GM12878 (cell line): ENCODE data around the gene SPEG. TPM values are rescaled to one million over a fixed set of nuclear protein-coding genes. Genes with fewer than 3 reads are reported as not detected.

Experiments
- ATAC-seq: fragments of 200-7000 bp; cut with Tn5 transposase; 3 replicates; pipeline ENCODE4 v1.9.1; 2020; ENCODE audit warnings: mild to moderate bottlenecking, moderate library complexity
- BruUV-seq: library from RNA; stranded (reverse); fragments of 400-500 nt; replicated peaks from 2 replicates; lab custom pipeline; 2021; lab: Mats Ljungman, UMichigan
- CTCF ChIA-PET: fragments of 300-600 bp; sonication (Branson Sonifier 250); formaldehyde crosslinking; extraction: SDS; loops from one replicate; lab custom pipeline; 2021; ENCODE audit warnings: inconsistent platforms; lab: Yijun Ruan, JAX
- POLR2A ChIA-PET: fragments of 350-600 bp; formaldehyde crosslinking; extraction: SDS; loops from one replicate; lab custom pipeline; 2021; ENCODE audit warnings: inconsistent platforms; lab: Charles Lee
- RAD21 ChIA-PET: fragments of 300-600 bp; sonication (Branson Sonifier 250); formaldehyde crosslinking; loops from one replicate; lab custom pipeline; 2023; ENCODE audit warnings: antibody characterized with exemption; ENCODE audit not compliant: unreplicated experiment; lab: Charles Lee
- SMC1A ChIA-PET: fragments of 300-600 bp; sonication (Branson Sonifier 250); formaldehyde crosslinking; loops from one replicate; lab custom pipeline; 2023; ENCODE audit not compliant: unreplicated experiment, uncharacterized antibody; lab: Charles Lee
- DNase-seq: peaks from one replicate; pipeline ENCODE4 v3.0.0-alpha.2; 2011; ENCODE audit warnings: low read depth, low spot score
- FAIRE-seq: peaks from 3 replicates; lab custom pipeline; 2011; peaks lifted over from hg19 to GRCh38; lab: Jason Lieb, UNC
- H2AFZ ChIP-seq: 2 replicates; pipeline ENCODE4 v1.6.0; 2011; ENCODE audit warnings: low read depth, low read length, control low read depth; ENCODE audit not compliant: control insufficient read depth
- H3K27ac ChIP-seq: 2 replicates; pipeline ENCODE4 v1.5.1; 2011; ENCODE audit warnings: control low read depth; ENCODE audit not compliant: control insufficient read depth, insufficient read depth
- H3K27me3 ChIP-seq, 2 experiments: replicated peaks in 1 of 2; 2 replicates each; pipeline versions ENCODE4 v1.6.0 to v1.6.1; 2011; ENCODE audit warnings: low read length in 1 of 2; ENCODE audit not compliant: control insufficient read depth in 2 of 2, insufficient read depth in 2 of 2
- H3K36me3 ChIP-seq, 2 experiments: 2 replicates each; pipeline ENCODE4 v1.5.1; 2011; ENCODE audit warnings: low read length in 1 of 2; ENCODE audit not compliant: control insufficient read depth in 2 of 2, insufficient read depth in 2 of 2
- H3K4me1 ChIP-seq: 2 replicates; pipeline ENCODE4 v1.6.1; 2011; ENCODE audit warnings: mild to moderate bottlenecking, low read length, moderate library complexity, mixed read lengths; ENCODE audit not compliant: control insufficient read depth, insufficient read depth
- H3K4me2 ChIP-seq: 2 replicates; pipeline ENCODE4 v1.6.0; 2011; ENCODE audit warnings: control low read depth; ENCODE audit not compliant: control insufficient read depth, insufficient read depth
- H3K4me3 ChIP-seq: fragments of 200-600 bp; sonication (generic); 2 replicates; pipeline ENCODE4 v1.5.1; 2016
- H3K79me2 ChIP-seq: 2 replicates; pipeline ENCODE4 v1.6.0; 2011; ENCODE audit warnings: low read length; ENCODE audit not compliant: control insufficient read depth, insufficient read depth
- H3K9ac ChIP-seq: 2 replicates; pipeline ENCODE4 v1.8.0; 2011; ENCODE audit warnings: low read length, control low read depth, mixed read lengths; ENCODE audit not compliant: control insufficient read depth, insufficient read depth
- H3K9me3 ChIP-seq: replicated peaks from 3 replicates; pipeline ENCODE4 v1.5.1; 2011; ENCODE audit warnings: mild to moderate bottlenecking, low read length; ENCODE audit not compliant: control insufficient read depth, insufficient read depth
- H4K20me1 ChIP-seq: 2 replicates; pipeline ENCODE4 v1.6.0; 2011; ENCODE audit not compliant: control insufficient read depth, insufficient read depth
- CBX3 ChIP-seq: fragments of 200-600 bp; sonication (generic); IDR thresholded peaks from 2 replicates; pipeline ENCODE4 v1.6.1; 2016; ENCODE audit warnings: low read depth, borderline replicate concordance
- GABPA ChIP-seq: IDR thresholded peaks from 2 replicates; pipeline ENCODE4 v1.6.1; 2014; ENCODE audit warnings: antibody characterized with exemption, low read depth, mild to moderate bottlenecking, inconsistent platforms
- MEF2B ChIP-seq: fragments of 450-650 bp; IDR thresholded peaks from 2 replicates; pipeline ENCODE4 v1.6.1; 2018; ENCODE audit warnings: mild to moderate bottlenecking, moderate library complexity; ENCODE audit not compliant: partially characterized antibody, poor library complexity, severe bottlenecking
- MXI1 ChIP-seq: fragments of 150-350 bp; IDR thresholded peaks from 2 replicates; pipeline ENCODE4 v1.6.1; 2011; ENCODE audit warnings: low read depth, mild to moderate bottlenecking, inconsistent platforms, low read length, improper control_type of control experiment
- SIN3A ChIP-seq: IDR thresholded peaks from 2 replicates; pipeline ENCODE4 v1.6.1; 2012; ENCODE audit warnings: low read depth, low read length, improper control_type of control experiment
- SMAD5 ChIP-seq: IDR thresholded peaks from 2 replicates; pipeline ENCODE4 v1.6.1; 2016; ENCODE audit warnings: antibody characterized with exemption, low read depth
- YY1 ChIP-seq: IDR thresholded peaks from 2 replicates; pipeline ENCODE4 v1.6.1; 2011; ENCODE audit warnings: low read depth, mild to moderate bottlenecking, low read length
- ZNF24 ChIP-seq: fragments of 450-650 bp; IDR thresholded peaks from 2 replicates; pipeline ENCODE4 v1.6.1; 2017; ENCODE audit warnings: antibody characterized with exemption, mild to moderate bottlenecking
- WGBS: methylation state at CpG from one replicate; pipeline ENCODE4 v1.1.6; 2016; ENCODE audit warnings: low lambda C conversion rate; ENCODE audit not compliant: insufficient replicate concordance, insufficient coverage; ENCODE audit errors: missing lambda C conversion rate; 5-methylcytosine and 5-hydroxymethylcytosine counted together
- in situ Hi-C: fragments of 300-500 bp; cut with MboI; formaldehyde crosslinking; loops from 9 replicates; pipeline ENCODE4 v1.14.3; 2018; ENCODE audit warnings: mixed read lengths
- intact Hi-C: fragments of 100-400 bp; cut with micrococcal nuclease; formaldehyde crosslinking; loops from one replicate; pipeline ENCODE4 v1.14.2; 2022; ENCODE audit not compliant: unreplicated experiment
- polyA plus RNA-seq, 11 experiments: library from polyadenylated mRNA; depleted of rRNA in 4 of 11; unstranded in 6 of 11; stranded (reverse) in 5 of 11; fragments of >200 nt; fragmentation: Nextera tagmentation in 4 of 11; fragmentation: Illumina TruSeq in 1 of 11; extraction: Ambion mirVana in 4 of 11; extraction: Trizol in 1 of 11; gene quantifications; 1 replicate in 1 of 11; 2 replicates in 10 of 11; pipeline versions ENCODE4 v1.2.1 to v1.2.3, GENCODE V29; 2011 to 2016; ENCODE audit warnings: inconsistent platforms in 2 of 11, missing spikeins in 2 of 11, low read depth in 1 of 11
- total RNA-seq, 4 experiments: library from RNA; depleted of rRNA in 3 of 4; stranded (reverse); fragments of >200 nt in 3 of 4; fragmentation: Illumina TruSeq in 1 of 4; extraction: Trizol in 1 of 4; gene quantifications; 2 replicates each; pipeline versions ENCODE4 v1.2.1 to v1.2.3, GENCODE V29; 2013 to 2021
- TF ChIP-seq, protein P1 (sequence below): fragments of 450-650 bp; IDR thresholded peaks from 2 replicates; pipeline ENCODE4 v1.6.1; 2016; ENCODE audit warnings: mild to moderate bottlenecking, moderate library complexity, borderline replicate concordance
- TF ChIP-seq, protein P2 (sequence below): IDR thresholded peaks from 2 replicates; pipeline ENCODE4 v1.6.1; 2012; ENCODE audit warnings: low read length, inconsistent platforms

SPEG gene
- total and polyA plus RNA-seq, 10 of the 15 experiments (the other 5 are each of a cell fraction or from before 2014, with no cell fraction given), result 0.03 to 0.28 TPM; not detected in 8

DNA sequence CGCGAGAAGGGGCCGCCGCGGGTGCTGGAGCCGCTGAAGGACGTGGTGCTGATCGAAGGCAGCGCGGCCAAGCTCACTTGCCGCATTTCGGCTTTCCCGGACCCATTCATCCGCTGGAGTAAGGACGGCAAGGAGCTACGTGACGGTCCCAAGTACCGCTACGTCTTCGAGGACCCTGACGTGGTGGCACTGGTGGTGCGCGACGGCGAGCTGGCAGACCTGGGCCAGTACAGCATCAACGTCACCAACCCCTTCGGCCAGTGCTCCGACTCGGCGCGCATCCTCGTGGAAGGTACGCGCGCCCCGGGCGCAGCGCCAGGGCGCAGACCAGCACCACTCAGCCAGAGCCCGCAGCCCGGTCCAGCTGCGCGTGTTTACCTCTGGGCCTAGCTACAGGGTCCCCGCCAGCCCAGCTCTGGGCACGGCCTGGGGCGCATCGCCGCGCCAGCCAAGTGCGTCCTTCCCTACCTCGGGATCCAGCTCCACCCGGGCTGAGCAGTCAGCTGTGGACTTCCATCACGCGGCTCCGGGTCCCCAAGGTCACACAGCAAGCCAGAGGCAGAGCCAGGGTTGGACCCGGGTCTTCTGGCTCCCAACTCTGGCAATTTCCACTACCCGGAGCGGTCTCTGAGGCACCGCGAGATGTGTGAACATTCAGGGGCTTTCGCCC is 62.3 kb downstream of the SPEG start:
- H3K27ac ChIP-seq, result no peak overlapping the region
- ChIA-PET CTCF (interaction anchor here (1.3 to 11.4 kb wide), 4 partner anchors 13 to 39 kb away, joined by 3 to 224 read pairs (median 12); no protein-coding TSS in a partner anchor), RAD21 (interaction anchor here (0.6 to 3.6 kb wide), 3 partner anchors 33 to 189 kb away, joined by 5 to 21 read pairs (median 6); no protein-coding TSS in a partner anchor), POLR2A (no interaction called here), SMC1A (interaction anchor here (3.0 to 4.0 kb wide), 2 partner anchors 32 to 33 kb away, joined by 22 to 41 read pairs; no protein-coding TSS in a partner anchor)
- no peaks in the 10 kb centered on the region for H4K20me1 ChIP-seq
- intact Hi-C loops, result no loop called here
- peaks cover 15% of the 10 kb centered on the region for H3K4me1 ChIP-seq
- H3K27me3 ChIP-seq, result peaks cover 9 to 15% of the 10 kb centered on the region in 2 experiments
- WGBS, result 60% methylated on average over 61 of the region's 61 CpGs
- in situ Hi-C loops, result no loop called here
- H2AFZ ChIP-seq, result no peak overlapping the region
- FAIRE-seq, result no peak
- H3K36me3 ChIP-seq, result no peaks in the 10 kb centered on the region
- no peak for TF ChIP-seq SMAD5
- TF ChIP-seq, protein P1, sequence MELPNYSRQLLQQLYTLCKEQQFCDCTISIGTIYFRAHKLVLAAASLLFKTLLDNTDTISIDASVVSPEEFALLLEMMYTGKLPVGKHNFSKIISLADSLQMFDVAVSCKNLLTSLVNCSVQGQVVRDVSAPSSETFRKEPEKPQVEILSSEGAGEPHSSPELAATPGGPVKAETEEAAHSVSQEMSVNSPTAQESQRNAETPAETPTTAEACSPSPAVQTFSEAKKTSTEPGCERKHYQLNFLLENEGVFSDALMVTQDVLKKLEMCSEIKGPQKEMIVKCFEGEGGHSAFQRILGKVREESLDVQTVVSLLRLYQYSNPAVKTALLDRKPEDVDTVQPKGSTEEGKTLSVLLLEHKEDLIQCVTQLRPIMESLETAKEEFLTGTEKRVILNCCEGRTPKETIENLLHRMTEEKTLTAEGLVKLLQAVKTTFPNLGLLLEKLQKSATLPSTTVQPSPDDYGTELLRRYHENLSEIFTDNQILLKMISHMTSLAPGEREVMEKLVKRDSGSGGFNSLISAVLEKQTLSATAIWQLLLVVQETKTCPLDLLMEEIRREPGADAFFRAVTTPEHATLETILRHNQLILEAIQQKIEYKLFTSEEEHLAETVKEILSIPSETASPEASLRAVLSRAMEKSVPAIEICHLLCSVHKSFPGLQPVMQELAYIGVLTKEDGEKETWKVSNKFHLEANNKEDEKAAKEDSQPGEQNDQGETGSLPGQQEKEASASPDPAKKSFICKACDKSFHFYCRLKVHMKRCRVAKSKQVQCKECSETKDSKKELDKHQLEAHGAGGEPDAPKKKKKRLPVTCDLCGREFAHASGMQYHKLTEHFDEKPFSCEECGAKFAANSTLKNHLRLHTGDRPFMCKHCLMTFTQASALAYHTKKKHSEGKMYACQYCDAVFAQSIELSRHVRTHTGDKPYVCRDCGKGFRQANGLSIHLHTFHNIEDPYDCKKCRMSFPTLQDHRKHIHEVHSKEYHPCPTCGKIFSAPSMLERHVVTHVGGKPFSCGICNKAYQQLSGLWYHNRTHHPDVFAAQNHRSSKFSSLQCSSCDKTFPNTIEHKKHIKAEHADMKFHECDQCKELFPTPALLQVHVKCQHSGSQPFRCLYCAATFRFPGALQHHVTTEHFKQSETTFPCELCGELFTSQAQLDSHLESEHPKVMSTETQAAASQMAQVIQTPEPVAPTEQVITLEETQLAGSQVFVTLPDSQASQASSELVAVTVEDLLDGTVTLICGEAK, result no peak
- TF ChIP-seq MEF2B, result no peak
- TF ChIP-seq SIN3A, result no peak
- no peak for TF ChIP-seq YY1
- no peak for TF ChIP-seq GABPA
- TF ChIP-seq, protein P2, sequence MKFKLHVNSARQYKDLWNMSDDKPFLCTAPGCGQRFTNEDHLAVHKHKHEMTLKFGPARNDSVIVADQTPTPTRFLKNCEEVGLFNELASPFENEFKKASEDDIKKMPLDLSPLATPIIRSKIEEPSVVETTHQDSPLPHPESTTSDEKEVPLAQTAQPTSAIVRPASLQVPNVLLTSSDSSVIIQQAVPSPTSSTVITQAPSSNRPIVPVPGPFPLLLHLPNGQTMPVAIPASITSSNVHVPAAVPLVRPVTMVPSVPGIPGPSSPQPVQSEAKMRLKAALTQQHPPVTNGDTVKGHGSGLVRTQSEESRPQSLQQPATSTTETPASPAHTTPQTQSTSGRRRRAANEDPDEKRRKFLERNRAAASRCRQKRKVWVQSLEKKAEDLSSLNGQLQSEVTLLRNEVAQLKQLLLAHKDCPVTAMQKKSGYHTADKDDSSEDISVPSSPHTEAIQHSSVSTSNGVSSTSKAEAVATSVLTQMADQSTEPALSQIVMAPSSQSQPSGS, result no peak
- TF ChIP-seq ZNF24, result no peak
- no peak for TF ChIP-seq MXI1
- no peak for TF ChIP-seq CBX3
- H3K4me3 ChIP-seq, result no peak overlapping the region
- no TSS peak for BruUV-seq
- ATAC-seq, result no peak
- H3K9me3 ChIP-seq, result no peaks in the 10 kb centered on the region; the same call in 2 of the 3 replicates
- no peak for DNase-seq
- no peak overlapping the region for H3K9ac ChIP-seq
- H3K4me2 ChIP-seq, result no peak overlapping the region
- peaks cover 11% of the 10 kb centered on the region for H3K79me2 ChIP-seq
